GM23248 (cell line): ENCODE measurements around the gene MMP12. TPM values are rescaled to one million over a fixed set of nuclear protein-coding genes. Genes with fewer than 3 reads are reported as not detected.

ENCODE experiments used
- DNase-seq: peaks from one replicate; pipeline ENCODE4 v3.0.0-alpha.2; 2015
- H2AFZ ChIP-seq: fragments of 200-600 bp; sonication (generic); 2 replicates; pipeline ENCODE4 v1.6.1; 2016; ENCODE audit warnings: antibody characterized with exemption
- H3F3A ChIP-seq: fragments of 200-600 bp; sonication (generic); 2 replicates; pipeline ENCODE4 v1.6.1; 2016; ENCODE audit warnings: mild to moderate bottlenecking, antibody characterized with exemption, mixed run types; ENCODE audit not compliant: insufficient read depth
- H3K27ac ChIP-seq: fragments of 200-600 bp; sonication (generic); 2 replicates; pipeline ENCODE4 v1.5.1; 2016; ENCODE audit warnings: mild to moderate bottlenecking
- H3K27me3 ChIP-seq: fragments of 200-600 bp; sonication (generic); replicated peaks from 2 replicates; pipeline ENCODE4 v1.6.1; 2016; ENCODE audit warnings: mild to moderate bottlenecking; ENCODE audit not compliant: insufficient read depth
- H3K36me3 ChIP-seq: fragments of 200-600 bp; sonication (generic); 2 replicates; pipeline ENCODE4 v1.6.1; 2016; ENCODE audit warnings: low read depth, mild to moderate bottlenecking
- H3K4me1 ChIP-seq: fragments of 200-600 bp; sonication (generic); 2 replicates; pipeline ENCODE4 v1.6.1; 2016; ENCODE audit warnings: mild to moderate bottlenecking; ENCODE audit not compliant: insufficient read depth
- H3K4me2 ChIP-seq: fragments of 200-600 bp; sonication (generic); one replicate; pipeline ENCODE4 v1.6.1; 2016; ENCODE audit warnings: mild to moderate bottlenecking; ENCODE audit not compliant: unreplicated experiment
- H3K4me3 ChIP-seq: fragments of 200-600 bp; sonication (generic); 2 replicates; pipeline ENCODE4 v1.5.1; 2016; ENCODE audit warnings: mild to moderate bottlenecking
- H3K79me2 ChIP-seq: fragments of 200-600 bp; sonication (generic); 2 replicates; pipeline ENCODE4 v1.6.1; 2016; ENCODE audit warnings: mild to moderate bottlenecking; ENCODE audit not compliant: insufficient read depth
- H3K9ac ChIP-seq: fragments of 200-600 bp; sonication (generic); 2 replicates; pipeline ENCODE4 v1.6.1; 2016; ENCODE audit warnings: mild to moderate bottlenecking
- H3K9me2 ChIP-seq: fragments of 200-600 bp; sonication (generic); 2 replicates; pipeline ENCODE4 v1.6.1; 2016; ENCODE audit warnings: mixed run types, mild to moderate bottlenecking, moderate library complexity; ENCODE audit not compliant: insufficient read depth
- H3K9me3 ChIP-seq: fragments of 200-600 bp; sonication (generic); one replicate; pipeline ENCODE4 v1.6.1; 2017; ENCODE audit warnings: low read depth
- H4K20me1 ChIP-seq: fragments of 200-600 bp; sonication (generic); 2 replicates; pipeline ENCODE4 v1.6.0; 2016; ENCODE audit not compliant: insufficient read depth
- EZH2 ChIP-seq: fragments of 200-600 bp; sonication (generic); IDR thresholded peaks from 2 replicates; pipeline ENCODE4 v1.6.1; 2018; ENCODE audit warnings: antibody characterized with exemption, mild to moderate bottlenecking; ENCODE audit not compliant: insufficient read depth, poor library complexity, severe bottlenecking
- EZH2phosphoT487 ChIP-seq: fragments of 200-600 bp; sonication (generic); IDR thresholded peaks from 2 replicates; pipeline ENCODE4 v1.6.1; 2018; ENCODE audit warnings: antibody characterized with exemption, moderate library complexity, mild to moderate bottlenecking, low read depth; ENCODE audit not compliant: insufficient read depth
- WGBS, 2 experiments: methylation state at CpG; one replicate each; pipeline ENCODE4 v1.1.6; 2015 to 2017; ENCODE audit warnings: low lambda C conversion rate in 2 of 2, low coverage in 1 of 2; ENCODE audit errors: missing lambda C conversion rate in 2 of 2; 5-methylcytosine and 5-hydroxymethylcytosine counted together
- in situ Hi-C: fragments of 300-500 bp; cut with MboI; formaldehyde crosslinking; loops from 2 replicates; pipeline ENCODE4 v1.15.0; 2020
- polyA plus RNA-seq: library from polyadenylated mRNA; unstranded; fragments of >200 nt; fragmentation: Nextera tagmentation; extraction: Ambion mirVana; gene quantifications from 2 replicates; pipeline ENCODE4 v1.2.1, GENCODE V29; 2016
- total RNA-seq: library from RNA; depleted of rRNA; stranded (reverse); fragments of >200 nt; shearing (Covaris generic); gene quantifications from 2 replicates; pipeline ENCODE4 v1.2.3, GENCODE V29; 2014

The MMP12 gene
- total and polyA plus RNA-seq, 2 experiments from 2014 or later = 0.41 to 0.76 TPM

GRCh38 chr11:102846292-102846691 is 28.5 kb downstream of the MMP12 start:
- Histone ChIP-seq H3K36me3 (no peaks in the 10 kb centered on the region), H3K4me1 (peaks cover 38% of the 10 kb centered on the region), H3K9me3 (no peaks in the 10 kb centered on the region), H3K4me2 (no peak overlapping the region), H2AFZ (no peak overlapping the region), H3K4me3 (no peak overlapping the region), H3K27ac (no peak overlapping the region), H3K9me2 (no peaks in the 10 kb centered on the region), H3K9ac (no peak overlapping the region), H3F3A (peaks cover 36% of the 10 kb centered on the region), H3K79me2 (no peaks in the 10 kb centered on the region), H4K20me1 (no peaks in the 10 kb centered on the region), H3K27me3 (no peaks in the 10 kb centered on the region)
- in situ Hi-C loops = no loop called here
- no peak for DNase-seq
- 63 to 69% methylated on average over 3 of the region's 3 CpGs for WGBS, 2 experiments
- no peak for TF ChIP-seq EZH2

GRCh38 chr11:102843489-102843888 is 31.3 kb downstream of the MMP12 start, which contains the start of gene MMP3:
MMP3 (minus strand) TSS chr11:102843609; CDS start chr11:102843546, 63 bp downstream.
- in situ Hi-C loops = no loop called here
- Histone ChIP-seq H3K9me2 (no peaks in the 10 kb centered on the region; the same call in 1 of the 2 replicates), H3K27me3 (no peaks in the 10 kb centered on the region), H3K36me3 (no peaks in the 10 kb centered on the region), H3K4me1 (peaks cover 16% of the 10 kb centered on the region), H4K20me1 (no peaks in the 10 kb centered on the region), H3K9ac (no peak within 1 kb of the TSS), H3F3A (peaks cover 18% of the 10 kb centered on the region), H3K9me3 (no peaks in the 10 kb centered on the region), H3K27ac (peak within 1 kb of the TSS; percentile 35), H3K4me3 (peak within 1 kb of the TSS; percentile 13; the same call in 1 of the 2 replicates), H2AFZ (no peak within 1 kb of the TSS; the same call in 1 of the 2 replicates), H3K4me2 (peak within 1 kb of the TSS; percentile 74), H3K79me2 (no peaks in the 10 kb centered on the region)
- peak; percentile 75 for DNase-seq
- no peak for TF ChIP-seq EZH2phosphoT487
- TF ChIP-seq EZH2 = no peak
- WGBS, 2 experiments = 3 to 4% methylated on average over 4 of the region's 4 CpGs

DNA sequence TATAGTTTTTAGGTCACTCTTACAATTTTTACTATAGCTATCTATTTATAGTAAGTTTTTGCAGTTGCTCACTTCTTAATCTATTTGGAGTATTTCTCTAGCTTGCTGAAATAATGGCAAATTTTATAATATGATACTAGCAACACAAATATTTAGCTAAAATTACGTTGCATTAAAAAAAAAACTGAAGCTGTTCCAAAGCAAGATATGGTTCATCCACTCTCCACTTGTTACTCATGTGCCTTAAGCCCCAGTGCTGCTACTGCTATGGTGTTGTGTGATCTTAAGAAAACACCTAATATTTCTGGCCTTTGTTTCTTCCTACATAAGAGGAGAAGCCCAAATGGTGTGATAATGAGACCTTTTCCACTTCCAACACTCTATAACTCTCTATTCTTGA is 31.9 kb downstream of the MMP12 start:
- Histone ChIP-seq H3K4me1 (peaks cover 16% of the 10 kb centered on the region), H3K27me3 (no peaks in the 10 kb centered on the region), H3K4me2 (peak overlapping the region; percentile 74), H3K9me3 (no peaks in the 10 kb centered on the region), H3K79me2 (no peaks in the 10 kb centered on the region), H3K9me2 (no peaks in the 10 kb centered on the region; the same call in 1 of the 2 replicates), H3K9ac (no peak overlapping the region), H4K20me1 (no peaks in the 10 kb centered on the region), H3K4me3 (peak overlapping the region; percentile 13; the same call in 1 of the 2 replicates), H3F3A (peaks cover 18% of the 10 kb centered on the region), H3K27ac (peak overlapping the region; percentile 35; the same call in 1 of the 2 replicates), H3K36me3 (no peaks in the 10 kb centered on the region), H2AFZ (no peak overlapping the region)
- 59 to 75% methylated on average over 1 of the region's 1 CpG for WGBS, 2 experiments
- TF ChIP-seq EZH2phosphoT487 (no peak), EZH2 (no peak)
- DNase-seq = no peak
- in situ Hi-C loops = no loop called here

GRCh38 chr11:102840018-102840417 is 34.8 kb downstream of the MMP12 start:
- WGBS, 2 experiments = 54 to 61% methylated on average over 5 of the region's 5 CpGs
- no peak overlapping the region for H3K9ac ChIP-seq
- no peak overlapping the region for H3K27ac ChIP-seq
- H3F3A ChIP-seq = peaks cover 37% of the 10 kb centered on the region
- H3K4me2 ChIP-seq = no peak overlapping the region
- H2AFZ ChIP-seq = no peak overlapping the region
- H3K79me2 ChIP-seq = no peaks in the 10 kb centered on the region
- H4K20me1 ChIP-seq = no peaks in the 10 kb centered on the region
- TF ChIP-seq EZH2phosphoT487 = no peak
- no peak for TF ChIP-seq EZH2
- no peaks in the 10 kb centered on the region; the same call in 1 of the 2 replicates for H3K9me2 ChIP-seq
- no peak for DNase-seq
- in situ Hi-C loops = no loop called here
- H3K4me3 ChIP-seq = no peak overlapping the region
- no peaks in the 10 kb centered on the region for H3K9me3 ChIP-seq
- no peaks in the 10 kb centered on the region for H3K36me3 ChIP-seq
- H3K4me1 ChIP-seq = peaks cover 37% of the 10 kb centered on the region
- H3K27me3 ChIP-seq = no peaks in the 10 kb centered on the region
